HG03432 (cell line): ENCODE results near the gene ERICH3.

Experiments used
- ATAC-seq: cut with Tn5 transposase; IDR thresholded peaks from one replicate; pipeline ENCODE4 v1.9.1; 2021; ENCODE audit warnings: mild to moderate bottlenecking, moderate library complexity; ENCODE audit not compliant: unreplicated experiment

ERICH3 gene

GRCh38 chr1:74591949-74592348 is 81.6 kb downstream of the ERICH3 start:
- no peak for ATAC-seq

GRCh38 chr1:74590288-74590687 is 83.3 kb downstream of the ERICH3 start:
- ATAC-seq = no peak

GRCh38 chr1:74587888-74588287 is 85.7 kb downstream of the ERICH3 start:
- ATAC-seq = no peak

- ATAC-seq = peak; percentile 42
Observed at GRCh38 chr1:74586253-74586897, 87.2 kb downstream of the ERICH3 start.

- no peak for ATAC-seq
Observed at GRCh38 chr1:74584185-74584584, 89.4 kb downstream of the ERICH3 start.

- ATAC-seq = peak; percentile 31
Observed at GRCh38 chr1:74583397-74583796, 90.2 kb downstream of the ERICH3 start.

- ATAC-seq = peak; percentile 99
Observed at GRCh38 chr1:74579425-74579824, 94.2 kb downstream of the ERICH3 start.

- no peak for ATAC-seq
Observed at GRCh38 chr1:74578101-74578500, 95.5 kb downstream of the ERICH3 start.

GRCh38 chr1:74571891-74572290 is 101.7 kb downstream of the ERICH3 start:
- ATAC-seq = no peak

GRCh38 chr1:74571493-74571800 is 102.1 kb downstream of the ERICH3 start:
- ATAC-seq = no peak

- ATAC-seq = no peak
Observed at GRCh38 chr1:74570797-74571492, 102.6 kb downstream of the ERICH3 start.

GRCh38 chr1:74549932-74550331 is 123.7 kb downstream of the ERICH3 start:
- ATAC-seq = no peak

GRCh38 chr1:74548961-74549750 is 124.4 kb downstream of the ERICH3 start:
- ATAC-seq = no peak

GRCh38 chr1:74545821-74546220 is 127.8 kb downstream of the ERICH3 start:
- no peak for ATAC-seq

GRCh38 chr1:74534241-74534640 is 139.4 kb downstream of the ERICH3 start:
- ATAC-seq = no peak

GRCh38 chr1:74531796-74532195 is 141.8 kb downstream of the ERICH3 start:
- no peak for ATAC-seq

- no peak for ATAC-seq
Observed at GRCh38 chr1:74530892-74531291, 142.7 kb downstream of the ERICH3 start.

GRCh38 chr1:74528123-74528522 is 145.5 kb downstream of the ERICH3 start:
- ATAC-seq = no peak

GRCh38 chr1:74526708-74527107 is 146.9 kb downstream of the ERICH3 start:
- ATAC-seq = no peak

GRCh38 chr1:74523873-74524480 is 149.6 kb downstream of the ERICH3 start:
- no peak for ATAC-seq

GRCh38 chr1:74522148-74522547 is 151.4 kb downstream of the ERICH3 start:
- ATAC-seq = no peak
